ENCODE measurements around the gene DMD. TPM values are rescaled to one million over a fixed set of nuclear protein-coding genes. Genes with fewer than 3 reads are reported as not detected.

The DMD gene
- total and polyA plus RNA-seq, 4 donors: 3.9 to 73.8 (median 11.2) TPM

- WGBS, 2 donors: 38 to 70% methylated on average over 2 of the region's 2 CpGs
- Histone ChIP-seq H3K9ac (ENCODE audit: insufficient read depth in 1 of 2, low read length in 2 of 2) (no peak overlapping the region), H3K27me3 (ENCODE audit: control insufficient read depth in 3 of 3, insufficient read depth in 3 of 3, low read length in 2 of 3) (peaks cover 0 to 2% (median 0%) of the 10 kb centered on the region in 3 donors), H3K36me3 (ENCODE audit: control insufficient read depth in 4 of 4, insufficient read depth in 4 of 4, low read length in 4 of 4) (no peaks in the 10 kb centered on the region), H3K4me1 (ENCODE audit: control insufficient read depth in 5 of 5, insufficient read depth in 5 of 5, low read length in 5 of 5) (peaks cover 0 to 3% (median 0%) of the 10 kb centered on the region in 5 donors), H3K27ac (ENCODE audit: low read depth in 1 of 2, low read length in 1 of 2) (peak overlapping the region in 1 of 2 donors; percentile 2), H3K9me3 (ENCODE audit: control insufficient read depth in 4 of 4, insufficient read depth in 3 of 4, low read length in 3 of 4) (no peaks in the 10 kb centered on the region), H3K4me3 (no peak overlapping the region)
- TF ChIP-seq, protein P1, sequence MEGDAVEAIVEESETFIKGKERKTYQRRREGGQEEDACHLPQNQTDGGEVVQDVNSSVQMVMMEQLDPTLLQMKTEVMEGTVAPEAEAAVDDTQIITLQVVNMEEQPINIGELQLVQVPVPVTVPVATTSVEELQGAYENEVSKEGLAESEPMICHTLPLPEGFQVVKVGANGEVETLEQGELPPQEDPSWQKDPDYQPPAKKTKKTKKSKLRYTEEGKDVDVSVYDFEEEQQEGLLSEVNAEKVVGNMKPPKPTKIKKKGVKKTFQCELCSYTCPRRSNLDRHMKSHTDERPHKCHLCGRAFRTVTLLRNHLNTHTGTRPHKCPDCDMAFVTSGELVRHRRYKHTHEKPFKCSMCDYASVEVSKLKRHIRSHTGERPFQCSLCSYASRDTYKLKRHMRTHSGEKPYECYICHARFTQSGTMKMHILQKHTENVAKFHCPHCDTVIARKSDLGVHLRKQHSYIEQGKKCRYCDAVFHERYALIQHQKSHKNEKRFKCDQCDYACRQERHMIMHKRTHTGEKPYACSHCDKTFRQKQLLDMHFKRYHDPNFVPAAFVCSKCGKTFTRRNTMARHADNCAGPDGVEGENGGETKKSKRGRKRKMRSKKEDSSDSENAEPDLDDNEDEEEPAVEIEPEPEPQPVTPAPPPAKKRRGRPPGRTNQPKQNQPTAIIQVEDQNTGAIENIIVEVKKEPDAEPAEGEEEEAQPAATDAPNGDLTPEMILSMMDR (IDR thresholded peaks at IDR 0.05; ENCODE audit: control extremely low read depth, extremely low read depth): no peak
- DNase-seq: no peak
- ATAC-seq (ENCODE audit: insufficient read depth, low FRiP score): no peak
Measured at GRCh38 chrX:31338991-31339350, 1872.4 kb downstream of the DMD start.

DNA sequence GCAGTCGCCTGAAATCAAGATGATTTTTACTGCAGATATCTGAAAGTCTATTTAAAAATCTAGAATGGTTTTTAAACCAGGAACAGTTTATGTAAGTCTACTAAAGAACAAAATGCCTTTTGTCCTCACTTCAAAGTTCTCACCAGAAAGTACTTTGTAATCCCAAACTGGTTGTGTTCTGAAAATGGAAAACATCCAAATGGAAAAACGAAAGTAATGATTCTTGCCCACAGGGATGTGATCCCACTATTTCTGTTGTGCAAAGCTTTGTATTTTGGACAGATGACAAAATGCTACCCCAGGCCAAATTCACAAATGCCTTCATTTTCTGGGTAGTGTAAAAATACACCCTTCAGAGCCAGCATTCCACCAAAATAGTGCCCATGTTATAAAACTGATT, 1874.0 kb downstream of the DMD start:
- no peak for ATAC-seq (ENCODE audit: insufficient read depth, low FRiP score)
- TF ChIP-seq, protein P1 (IDR thresholded peaks at IDR 0.05; ENCODE audit: control extremely low read depth, extremely low read depth): no peak
- 62 to 87% methylated on average over 2 of the region's 2 CpGs for WGBS, 2 donors
- Histone ChIP-seq H3K27me3 (ENCODE audit: control insufficient read depth in 3 of 3, insufficient read depth in 3 of 3, low read length in 2 of 3) (no peaks in the 10 kb centered on the region), H3K27ac (ENCODE audit: low read depth in 1 of 2, low read length in 1 of 2) (no peak overlapping the region), H3K9me3 (ENCODE audit: control insufficient read depth in 4 of 4, insufficient read depth in 3 of 4, low read length in 3 of 4) (no peaks in the 10 kb centered on the region), H3K36me3 (ENCODE audit: control insufficient read depth in 4 of 4, insufficient read depth in 4 of 4, low read length in 4 of 4) (no peaks in the 10 kb centered on the region), H3K4me1 (ENCODE audit: control insufficient read depth in 5 of 5, insufficient read depth in 5 of 5, low read length in 5 of 5) (peaks cover 0 to 3% (median 0%) of the 10 kb centered on the region in 5 donors), H3K4me3 (no peak overlapping the region), H3K9ac (ENCODE audit: insufficient read depth in 1 of 2, low read length in 2 of 2) (no peak overlapping the region)
- DNase-seq: peak in 1 of 3 donors; percentile 35

DNA sequence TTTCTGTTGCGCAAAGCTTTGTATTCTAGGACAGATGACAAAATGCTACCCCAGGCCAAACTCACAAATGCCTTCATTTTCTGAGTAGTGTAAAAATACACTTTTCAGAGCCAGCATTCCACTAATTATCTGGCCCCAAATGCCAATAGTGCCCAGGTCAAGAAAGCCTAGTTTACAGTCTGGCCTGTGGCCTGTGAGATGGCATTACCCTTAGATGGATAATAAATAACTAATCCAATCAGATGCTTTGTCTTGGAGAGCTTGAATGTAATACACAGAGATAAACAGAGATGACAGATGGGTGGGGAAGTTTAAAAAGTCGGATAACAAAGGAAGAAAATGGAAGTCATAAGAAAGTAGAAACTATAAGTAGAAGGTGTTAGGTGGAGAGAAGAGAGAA, 1874.9 kb downstream of the DMD start:
- Histone ChIP-seq H3K9me3 (ENCODE audit: control insufficient read depth in 4 of 4, insufficient read depth in 3 of 4, low read length in 3 of 4) (no peaks in the 10 kb centered on the region), H3K9ac (ENCODE audit: insufficient read depth in 1 of 2, low read length in 2 of 2) (no peak overlapping the region), H3K4me3 (no peak overlapping the region), H3K36me3 (ENCODE audit: control insufficient read depth in 4 of 4, insufficient read depth in 4 of 4, low read length in 4 of 4) (no peaks in the 10 kb centered on the region), H3K4me1 (ENCODE audit: control insufficient read depth in 5 of 5, insufficient read depth in 5 of 5, low read length in 5 of 5) (no peaks in the 10 kb centered on the region), H3K27me3 (ENCODE audit: control insufficient read depth in 3 of 3, insufficient read depth in 3 of 3, low read length in 2 of 3) (no peaks in the 10 kb centered on the region), H3K27ac (ENCODE audit: low read depth in 1 of 2, low read length in 1 of 2) (no peak overlapping the region)
- TF ChIP-seq, protein P1 (IDR thresholded peaks at IDR 0.05; ENCODE audit: control extremely low read depth, extremely low read depth): no peak
- no peak for ATAC-seq (ENCODE audit: insufficient read depth, low FRiP score)
- 65 to 75% methylated on average over 2 of the region's 2 CpGs for WGBS, 2 donors
- DNase-seq: no peak

- Histone ChIP-seq H3K36me3 (ENCODE audit: control insufficient read depth in 4 of 4, insufficient read depth in 4 of 4, low read length in 4 of 4) (no peaks in the 10 kb centered on the region), H3K27me3 (ENCODE audit: control insufficient read depth in 3 of 3, insufficient read depth in 3 of 3, low read length in 2 of 3) (peaks cover 0 to 2% (median 0%) of the 10 kb centered on the region in 3 donors), H3K4me1 (ENCODE audit: control insufficient read depth in 5 of 5, insufficient read depth in 5 of 5, low read length in 5 of 5) (no peaks in the 10 kb centered on the region), H3K9me3 (ENCODE audit: control insufficient read depth in 4 of 4, insufficient read depth in 3 of 4, low read length in 3 of 4) (no peaks in the 10 kb centered on the region), H3K9ac (ENCODE audit: insufficient read depth in 1 of 2, low read length in 2 of 2) (no peak overlapping the region), H3K4me3 (no peak overlapping the region), H3K27ac (ENCODE audit: low read depth in 1 of 2, low read length in 1 of 2) (no peak overlapping the region)
- no peak for ATAC-seq (ENCODE audit: insufficient read depth, low FRiP score)
- 85 to 88% methylated on average over 1 of the region's 1 CpG for WGBS, 2 donors
- no peak for DNase-seq
- TF ChIP-seq, protein P1 (IDR thresholded peaks at IDR 0.05; ENCODE audit: control extremely low read depth, extremely low read depth): no peak
Measured at GRCh38 chrX:31334997-31335396, 1876.4 kb downstream of the DMD start.

Data from lung (tissue), 12 donors.